NCI-H526 (cell line): ENCODE data around the gene NAV2.

Experiments used
- DNase-seq, 2 experiments: peaks; one replicate each; lab custom pipeline; 2025; lab: John Stamatoyannopoulos, UW

Gene NAV2

DNA sequence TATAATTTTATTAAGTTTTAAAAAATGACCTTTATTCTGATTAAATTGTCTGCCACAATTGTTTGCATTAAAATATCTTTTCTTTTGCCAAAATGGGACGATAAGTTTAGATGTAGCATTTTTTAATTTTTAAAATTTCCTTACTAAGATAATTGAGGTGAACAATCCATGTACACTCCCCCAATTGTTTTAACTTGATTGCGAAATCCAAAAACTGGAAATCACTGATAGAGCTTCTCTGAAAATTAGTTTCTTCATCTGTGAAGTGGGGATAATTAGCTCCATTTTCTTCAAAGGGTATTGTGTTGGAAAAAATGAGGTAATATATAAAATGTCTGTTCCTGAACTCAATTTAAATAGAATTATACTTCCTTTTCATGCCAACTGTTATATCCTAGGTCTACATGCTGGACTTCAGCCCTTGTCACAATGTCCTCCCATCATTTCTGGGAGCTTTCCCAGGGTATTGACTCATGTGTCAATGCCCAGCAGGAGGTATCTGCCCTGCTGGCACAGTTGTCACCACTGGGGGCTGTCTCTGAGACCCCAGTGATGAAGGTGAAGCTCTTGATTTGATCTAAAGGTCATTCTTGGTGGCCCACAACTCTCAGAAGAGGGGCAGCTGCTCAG is 28.7 kb upstream of the NAV2 start:
- no peak for DNase-seq

GRCh38 chr11:19686234-19686633 is 26.4 kb upstream of the NAV2 start:
- DNase-seq, result no peak

DNA sequence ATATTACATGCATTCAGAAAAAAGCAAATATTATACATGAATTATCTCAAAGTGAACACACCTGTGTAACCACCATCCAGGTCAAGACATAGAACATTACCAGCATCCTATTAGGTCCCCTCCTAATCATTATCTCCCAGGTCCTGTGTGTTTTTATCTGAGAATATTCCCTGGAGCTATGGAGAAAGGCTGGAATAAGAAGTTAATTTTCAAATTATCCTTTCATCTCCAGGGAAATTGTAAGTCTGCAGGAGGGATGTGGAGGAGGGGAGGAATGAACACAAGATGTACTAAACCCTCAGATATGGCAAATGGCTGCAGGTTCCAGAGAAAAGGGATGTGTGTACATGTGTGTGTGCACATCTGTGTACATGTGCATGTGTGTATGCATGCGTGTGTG is 25.2 kb upstream of the NAV2 start:
- DNase-seq, result no peak

GRCh38 chr11:19689281-19690000 is 23.2 kb upstream of the NAV2 start:
- no peak for DNase-seq

- no peak for DNase-seq
These were observed 21.8 kb upstream of the NAV2 start for GRCh38 chr11:19690885-19691284.

- DNase-seq, result no peak
These were observed 20.7 kb upstream of the NAV2 start for GRCh38 chr11:19691815-19692500.

DNA sequence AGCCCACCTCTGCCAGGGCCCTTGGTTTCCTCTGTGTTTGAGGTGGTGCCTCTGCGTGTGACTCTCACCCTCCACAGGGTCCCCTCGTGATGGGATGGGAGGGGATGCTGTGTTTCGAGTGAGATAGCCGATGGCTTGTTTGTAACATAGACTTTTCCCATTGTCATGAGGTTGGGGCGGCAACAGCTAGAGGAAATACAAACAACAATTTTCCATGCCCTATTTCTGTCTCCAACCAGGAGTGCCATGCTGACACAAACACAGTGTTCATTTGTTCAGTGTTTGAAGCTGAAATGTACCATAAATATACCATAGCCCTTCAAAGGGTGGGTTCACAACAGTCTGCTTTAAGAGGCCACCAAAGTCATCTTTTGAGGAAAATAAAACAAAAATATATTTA is 19.5 kb upstream of the NAV2 start:
- no peak for DNase-seq

DNA sequence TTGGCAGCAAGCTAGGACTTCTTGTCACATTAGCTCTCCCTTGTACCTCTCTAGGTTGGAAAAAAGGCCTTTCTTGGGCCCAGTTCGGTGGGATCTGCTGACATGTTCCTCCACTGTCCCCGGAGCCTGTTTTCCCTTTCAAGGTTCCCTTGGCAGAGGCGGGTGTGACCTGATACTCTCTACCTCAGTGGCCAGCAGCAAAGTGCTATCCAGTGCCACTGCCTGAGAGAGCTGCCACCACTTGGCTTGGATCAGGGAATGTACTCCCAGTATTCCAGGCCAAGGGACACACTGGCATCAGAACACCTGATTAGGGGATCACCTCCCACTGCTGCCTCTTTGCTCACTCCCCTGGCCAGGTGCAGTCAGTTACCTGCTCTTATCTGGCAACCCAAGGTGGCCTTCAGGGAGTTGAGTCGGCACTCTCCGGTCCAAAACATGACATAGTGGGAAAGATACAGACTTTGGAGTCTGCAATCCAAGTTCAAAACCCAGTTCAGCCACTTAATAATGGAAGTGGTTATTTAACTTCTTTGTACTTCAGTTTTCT is 17.8 kb upstream of the NAV2 start:
- DNase-seq, result no peak

DNA sequence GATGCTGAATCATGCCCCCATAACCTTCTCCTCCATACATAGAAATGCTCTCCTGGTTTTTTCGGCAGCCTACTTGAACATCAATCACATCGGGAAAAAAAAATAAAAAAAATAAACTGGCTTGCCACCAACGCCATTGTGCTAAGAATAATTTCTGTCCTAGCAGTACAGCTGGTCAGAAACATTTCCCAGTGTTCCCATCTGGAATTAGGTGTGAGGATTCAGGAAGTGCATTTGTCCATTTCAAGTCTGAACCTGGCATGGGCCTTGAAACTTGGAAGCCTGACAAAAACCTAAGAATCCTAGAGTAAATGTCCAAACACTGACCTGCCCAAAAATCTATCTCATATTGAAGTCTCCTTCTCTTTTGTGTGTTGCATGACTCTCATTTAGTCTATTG is 16.6 kb upstream of the NAV2 start:
- no peak for DNase-seq

GRCh38 chr11:19696904-19697303 is 15.7 kb upstream of the NAV2 start:
- DNase-seq, result no peak

DNA sequence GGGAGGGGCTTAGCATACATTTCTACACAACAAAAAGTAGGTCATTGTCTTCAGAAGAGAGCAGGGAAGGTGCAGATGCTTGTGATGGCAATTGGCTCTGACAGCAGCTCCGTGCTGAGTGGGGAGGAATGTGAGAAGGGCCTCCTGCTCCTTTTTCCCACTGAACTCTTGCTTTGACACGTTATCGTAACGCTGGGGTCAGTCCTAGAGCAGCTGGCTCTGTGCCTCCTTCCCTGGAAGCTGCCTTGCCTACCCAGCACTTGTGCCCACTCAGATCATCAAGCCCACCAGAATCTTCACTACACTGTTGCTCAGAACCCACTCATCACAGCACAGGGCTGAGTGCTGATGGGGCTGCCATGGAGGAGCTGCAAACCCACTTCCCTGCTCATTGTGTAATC is 14.9 kb upstream of the NAV2 start:
- no peak for DNase-seq

DNA sequence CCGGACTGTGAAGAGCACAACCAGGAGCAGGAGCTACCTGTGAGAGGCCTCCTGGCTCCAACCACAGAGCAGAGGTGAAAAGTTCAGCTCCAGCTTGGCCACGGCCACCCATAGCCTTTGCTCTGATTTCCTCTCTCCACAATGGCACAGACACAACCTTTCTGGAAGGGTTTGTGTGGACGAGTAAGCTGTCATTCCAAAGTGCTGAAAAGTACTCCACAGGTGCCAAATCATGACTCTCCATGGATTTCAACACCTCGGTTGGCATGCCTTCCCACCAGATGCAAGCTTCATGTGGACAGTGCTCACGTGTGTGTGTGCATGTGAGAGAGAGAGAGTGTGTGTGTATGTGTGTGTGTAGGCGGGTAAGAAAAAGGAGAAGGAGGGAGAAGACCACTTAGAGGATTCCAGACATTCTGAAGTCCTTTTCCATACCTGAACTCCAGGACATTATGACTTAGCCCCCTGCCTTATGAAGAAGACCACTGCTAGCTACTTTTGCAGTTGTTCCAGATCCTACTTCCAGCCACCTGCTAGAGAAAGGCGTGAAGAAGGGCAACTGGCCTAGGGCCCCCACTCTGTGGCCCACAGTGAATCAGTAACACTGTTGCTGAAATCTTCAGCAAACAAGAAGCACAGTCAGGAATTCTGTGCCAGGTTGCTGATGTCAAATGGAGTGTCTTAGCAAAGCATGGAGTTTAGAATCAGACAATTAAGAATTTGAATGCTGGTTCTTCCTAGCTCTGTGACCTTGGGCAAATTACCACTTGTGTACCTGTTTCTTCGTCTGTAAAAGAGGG is 13.9 kb upstream of the NAV2 start:
- DNase-seq, result no peak

DNA sequence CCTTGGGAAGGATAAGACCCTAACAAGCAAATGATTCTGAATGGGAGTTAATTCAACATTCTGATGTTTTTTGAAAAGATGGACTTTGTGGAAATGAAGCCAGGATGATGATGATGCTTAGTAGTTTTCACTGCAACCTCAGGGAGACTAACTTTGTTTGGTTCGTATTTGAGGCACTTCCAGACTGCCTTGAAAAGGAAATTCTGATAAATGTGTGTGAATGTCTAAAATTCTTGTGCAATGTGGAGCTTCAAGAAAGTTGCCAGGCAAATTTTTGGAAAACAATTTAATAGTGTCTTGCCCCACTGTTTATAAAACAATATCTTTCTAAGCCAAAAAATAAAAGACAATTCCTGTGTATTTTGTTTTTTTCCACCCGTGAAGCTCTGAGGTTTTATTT is 11.2 kb upstream of the NAV2 start:
- no peak for DNase-seq

DNA sequence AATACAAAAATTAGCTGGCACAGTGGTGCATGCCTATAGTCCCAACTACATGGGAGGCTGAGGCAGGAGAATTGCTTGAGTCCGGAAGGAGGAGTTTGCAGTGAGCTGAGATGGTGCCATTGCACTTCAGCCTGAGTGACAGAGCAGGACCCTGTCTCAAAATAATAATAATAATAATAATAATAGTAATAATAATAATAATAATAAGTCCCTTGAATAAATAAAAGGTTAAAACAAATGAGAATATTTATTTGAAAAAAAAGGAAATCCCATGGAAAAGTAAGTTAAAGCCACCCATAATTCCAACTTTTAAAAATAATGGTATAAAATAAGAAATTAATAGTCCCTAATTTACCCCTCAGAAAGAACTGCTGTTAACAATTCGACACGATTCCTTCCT is 10.0 kb upstream of the NAV2 start:
- no peak for DNase-seq

DNA sequence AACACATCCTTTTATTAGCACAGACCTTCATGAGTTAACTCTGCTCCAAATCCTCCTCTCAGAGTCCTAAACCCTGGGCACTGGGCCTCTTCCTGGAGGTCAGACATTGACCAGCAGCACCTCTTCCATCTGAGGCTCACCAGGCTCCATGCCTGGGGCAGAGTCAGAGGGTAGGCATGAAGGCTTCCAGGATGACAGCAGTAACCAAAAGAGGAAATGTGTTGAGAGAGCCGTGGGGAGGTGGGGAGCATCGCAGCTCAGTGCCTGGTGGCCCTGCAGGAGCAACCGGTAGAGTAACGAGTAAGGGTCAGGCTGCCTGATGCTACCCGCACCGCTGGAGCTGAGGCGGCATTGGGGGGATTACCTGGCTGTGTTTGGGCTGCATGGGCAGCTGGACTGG is 9.4 kb upstream of the NAV2 start:
- no peak for DNase-seq

DNA sequence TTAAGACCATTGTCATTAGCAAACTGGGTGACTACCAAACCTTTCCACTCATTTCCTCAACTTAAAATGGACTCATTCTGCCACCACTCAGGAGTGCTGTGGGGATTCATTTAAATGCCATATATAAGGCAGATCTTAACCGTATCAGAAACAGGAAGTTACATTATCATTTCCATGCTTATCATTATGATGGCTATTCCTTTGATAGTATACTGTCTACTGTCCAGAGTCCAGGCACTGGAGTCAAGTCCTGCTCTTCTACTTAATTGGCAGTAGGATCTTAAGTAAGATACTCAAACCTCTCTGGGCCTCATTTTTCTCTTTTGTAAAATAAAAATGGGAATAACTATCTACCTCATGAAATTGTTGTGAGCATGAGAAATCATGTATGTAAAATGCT is 8.4 kb upstream of the NAV2 start:
- no peak for DNase-seq

- DNase-seq, result no peak
These were observed 6.7 kb upstream of the NAV2 start for GRCh38 chr11:19705936-19706335.

DNA sequence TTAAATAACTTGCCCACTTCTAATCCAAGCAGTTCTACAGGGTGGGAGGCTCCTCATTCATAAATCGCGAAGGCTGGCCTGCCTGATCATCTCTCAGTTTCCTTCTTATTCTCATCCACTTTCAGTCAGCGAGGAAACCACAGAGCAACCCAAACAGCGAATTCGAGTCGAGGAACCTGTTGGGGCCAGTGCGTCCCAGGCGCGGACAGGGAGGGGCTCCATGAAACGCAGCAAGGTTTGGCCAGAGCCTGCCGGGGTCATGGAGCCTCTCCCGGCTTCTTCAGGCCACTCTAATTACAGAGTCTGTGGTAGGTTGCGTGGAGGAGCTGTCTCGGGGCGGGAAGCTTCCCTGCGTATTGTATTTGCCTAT is 741 bp upstream of the NAV2 start:
- DNase-seq, result peak in 1 of 2 experiments; percentile 67

DNA sequence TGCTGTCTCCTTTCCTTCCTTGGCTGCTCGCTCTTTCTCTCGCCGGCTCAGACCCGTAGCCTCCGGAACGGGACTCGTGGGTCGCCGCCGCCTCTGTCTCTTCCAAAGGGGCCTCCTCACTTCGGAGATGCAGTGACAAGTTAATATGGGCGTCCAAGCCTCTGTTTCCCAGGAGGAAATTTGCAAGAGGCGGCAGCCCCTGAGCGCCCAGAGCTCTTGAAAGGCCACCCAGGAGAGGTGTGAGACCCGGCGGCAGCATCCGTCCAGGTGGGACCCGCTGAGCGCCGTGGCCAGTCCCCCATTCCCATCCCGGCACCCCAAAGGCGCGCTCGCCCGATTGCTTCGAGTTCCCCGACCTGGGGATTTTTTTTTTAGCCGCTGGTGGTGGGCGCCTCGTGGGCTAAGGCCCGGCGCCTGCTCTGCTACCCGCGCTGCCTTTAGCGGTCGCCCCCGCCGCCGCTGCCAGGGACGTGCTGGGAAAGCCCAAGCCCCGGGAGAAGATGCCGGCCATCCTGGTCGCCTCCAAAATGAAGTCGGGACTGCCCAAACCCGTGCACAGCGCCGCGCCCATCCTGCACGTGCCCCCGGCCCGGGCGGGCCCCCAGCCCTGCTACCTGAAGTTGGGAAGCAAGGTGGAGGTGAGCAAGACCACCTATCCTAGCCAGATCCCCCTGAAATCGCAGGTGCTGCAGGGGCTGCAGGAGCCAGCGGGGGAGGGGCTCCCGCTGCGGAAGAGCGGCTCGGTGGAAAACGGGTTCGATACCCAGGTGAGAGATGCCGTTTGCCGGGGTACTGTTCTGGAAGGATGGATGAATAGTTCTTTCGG is 772 bp downstream of the NAV2 start:
- DNase-seq, result peak in 1 of 2 experiments; percentile 57

- DNase-seq, result peak in 1 of 2 experiments; percentile 33
These were observed 1.4 kb downstream of the NAV2 start for GRCh38 chr11:19714022-19714386.
